Dedifferentiated amniotic fluid mesenchymal stem cell (primary cell): Measurements from ENCODE around the gene SERPINA1.
"Not testable (repeated sequence)": the region's sequence is repeated elsewhere in the genome, so short reads cannot be mapped to it uniquely, and the experiment has no call there.

Source experiments
- DNase-seq: peaks from one replicate; pipeline ENCODE4 v3.0.0-alpha.2; 2016; ENCODE audit errors: extremely low spot score

The SERPINA1 gene

GRCh38 chr14:94369766-94370523, 18.5 kb downstream of the SERPINA1 start:
- not testable (repeated sequence) for DNase-seq

- no peak for DNase-seq
Measured at GRCh38 chr14:94368956-94369355, 19.4 kb downstream of the SERPINA1 start.

GRCh38 chr14:94368243-94368590, 20.2 kb downstream of the SERPINA1 start:
- DNase-seq: no peak

GRCh38 chr14:94367347-94368242, 20.8 kb downstream of the SERPINA1 start:
- DNase-seq: no peak

- DNase-seq: no peak
Measured at GRCh38 chr14:94366146-94366915, 22.1 kb downstream of the SERPINA1 start, which contains the start of gene SERPINA2. SERPINA2 (minus strand) TSS chr14:94366698.

GRCh38 chr14:94365624-94366023, 22.8 kb downstream of the SERPINA1 start:
- DNase-seq: no peak

GRCh38 chr14:94364964-94365363, 23.4 kb downstream of the SERPINA1 start:
- DNase-seq: no peak

- no peak for DNase-seq
Measured at GRCh38 chr14:94364037-94364436, 24.4 kb downstream of the SERPINA1 start.

- no peak for DNase-seq
Measured at GRCh38 chr14:94363151-94363624, 25.2 kb downstream of the SERPINA1 start.

GRCh38 chr14:94362614-94363133, 25.7 kb downstream of the SERPINA1 start:
- DNase-seq: no peak

GRCh38 chr14:94361682-94362081, 26.7 kb downstream of the SERPINA1 start:
- DNase-seq: no peak

GRCh38 chr14:94360945-94361565, 27.3 kb downstream of the SERPINA1 start:
- no peak for DNase-seq

- no peak for DNase-seq
Measured at GRCh38 chr14:94357166-94357565, 31.2 kb downstream of the SERPINA1 start.

GRCh38 chr14:94356379-94357056, 31.9 kb downstream of the SERPINA1 start:
- no peak for DNase-seq

GRCh38 chr14:94355191-94355794, 33.1 kb downstream of the SERPINA1 start:
- DNase-seq: peak; percentile 38

GRCh38 chr14:94354638-94355185, 33.7 kb downstream of the SERPINA1 start:
- DNase-seq: no peak

- DNase-seq: not testable (repeated sequence)
Measured at GRCh38 chr14:94354190-94354589, 34.2 kb downstream of the SERPINA1 start.

GRCh38 chr14:94349276-94349675, 39.1 kb downstream of the SERPINA1 start:
- no peak for DNase-seq

- no peak for DNase-seq
Measured at GRCh38 chr14:94348836-94349235, 39.6 kb downstream of the SERPINA1 start.

GRCh38 chr14:94346841-94347240, 41.6 kb downstream of the SERPINA1 start:
- no peak for DNase-seq
